Choroid plexus epithelial cell (primary cell): ENCODE measurements around the gene GSG1L.

ENCODE experiments used
- DNase-seq: peaks from one replicate; pipeline ENCODE4 v3.0.0-alpha.2; 2010; ENCODE audit warnings: low read depth
- H3K4me3 ChIP-seq: 2 replicates; pipeline ENCODE4 v1.5.1; 2011; ENCODE audit warnings: low read depth, mild to moderate bottlenecking, control low read depth, low read length, moderate library complexity
- CTCF ChIP-seq: conservative IDR thresholded peaks from 2 replicates; pipeline ENCODE4 v1.5.1; 2011; ENCODE audit warnings: low read depth, mild to moderate bottlenecking, control low read depth, inconsistent platforms, low read length, moderate library complexity

The GSG1L gene

GRCh38 chr16:28092721-28093384 lies 29.3 kb upstream of the GSG1L start:
- H3K4me3 ChIP-seq = no peak overlapping the region
- DNase-seq = no peak

GRCh38 chr16:28091656-28092055 lies 28.1 kb upstream of the GSG1L start:
- TF ChIP-seq CTCF = no peak
- DNase-seq = no peak
- no peak overlapping the region for H3K4me3 ChIP-seq

More at GRCh38 chr16:28092721-28093384, 29.3 kb upstream of the GSG1L start:
- TF ChIP-seq CTCF = no peak

DNA sequence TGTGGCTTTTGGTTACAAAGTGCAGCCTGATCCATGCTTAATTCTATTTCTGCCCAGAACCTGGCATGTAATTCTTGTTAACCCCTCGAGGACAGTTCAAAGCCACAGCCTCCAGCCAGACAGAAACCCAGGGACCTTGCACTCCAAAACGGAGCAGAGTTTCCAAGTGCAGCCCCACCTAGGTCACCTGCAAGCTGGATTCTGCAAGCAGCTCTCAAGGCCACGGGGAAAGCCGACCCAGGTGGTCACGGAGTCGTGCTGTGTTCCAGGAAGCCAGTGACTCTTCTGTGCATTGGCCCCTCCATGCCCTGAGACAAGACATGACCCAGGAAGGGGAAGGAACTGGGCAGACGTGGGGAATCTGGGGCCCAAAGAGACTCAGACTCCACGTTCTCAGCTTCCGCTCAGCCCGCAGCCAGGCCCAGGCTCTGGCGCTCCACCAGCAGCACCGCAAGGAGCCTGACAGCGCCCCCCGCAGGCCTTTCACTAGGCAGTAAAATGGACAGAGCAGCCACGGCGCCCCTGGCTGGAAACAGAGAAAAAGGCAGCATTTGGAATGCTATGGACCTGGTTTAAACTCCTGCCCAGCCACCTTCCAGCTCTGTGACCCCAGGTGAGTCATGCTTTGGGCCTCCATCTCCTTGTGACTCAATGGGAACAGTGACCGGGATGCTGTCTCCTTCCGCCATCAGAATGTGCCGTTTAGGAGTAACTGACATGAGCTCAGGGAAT lies 27.3 kb upstream of the GSG1L start:
- TF ChIP-seq CTCF = peak; percentile 47
- H3K4me3 ChIP-seq = no peak overlapping the region
- DNase-seq = peak; percentile 28

DNA sequence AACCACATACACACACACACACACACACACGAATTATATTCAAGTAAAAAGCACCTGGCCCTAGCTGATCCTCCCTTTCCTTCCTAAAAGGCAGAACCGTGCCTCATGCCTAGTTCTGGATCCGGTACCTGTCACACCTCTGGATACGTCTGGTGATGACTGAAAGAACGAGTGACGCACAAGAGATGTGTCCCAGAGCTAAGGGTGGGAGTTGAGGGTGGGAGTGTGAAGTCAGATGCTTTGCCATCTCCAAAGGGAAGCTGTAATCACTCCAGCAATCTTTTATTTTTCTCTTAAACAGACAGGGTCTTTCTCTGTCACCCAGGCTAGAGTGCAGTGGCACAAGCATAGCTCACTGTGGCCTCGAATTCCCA lies 26.5 kb upstream of the GSG1L start:
- TF ChIP-seq CTCF = no peak
- H3K4me3 ChIP-seq = no peak overlapping the region
- DNase-seq = no peak

DNA sequence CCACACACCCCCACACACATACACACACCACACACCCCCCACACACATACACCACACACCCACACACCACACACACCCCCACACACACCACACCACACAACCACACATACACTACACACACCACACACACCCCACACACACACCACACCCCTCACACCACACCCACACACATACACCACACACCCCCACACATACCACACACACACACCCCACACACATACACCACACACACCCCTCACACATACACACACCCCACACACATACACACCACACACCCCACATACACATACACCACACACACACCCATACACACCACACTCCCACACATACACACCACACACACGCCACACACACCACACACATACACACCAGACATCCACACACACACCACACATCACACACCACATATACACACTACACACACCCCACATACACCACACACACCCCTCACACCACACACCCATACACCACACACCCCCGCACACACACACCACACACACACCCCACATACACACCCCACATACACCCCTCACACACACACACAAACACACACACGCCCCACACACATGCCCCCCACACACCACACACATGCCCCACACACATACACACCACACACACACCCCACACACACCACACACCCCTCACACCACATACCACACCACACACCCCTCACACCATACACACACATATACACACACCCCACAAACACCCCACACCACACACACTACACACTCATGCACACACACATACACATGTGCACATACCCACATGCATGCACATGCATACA lies 25.9 kb upstream of the GSG1L start:
- no peak for DNase-seq
- no peak for TF ChIP-seq CTCF
- no peak overlapping the region for H3K4me3 ChIP-seq

DNA sequence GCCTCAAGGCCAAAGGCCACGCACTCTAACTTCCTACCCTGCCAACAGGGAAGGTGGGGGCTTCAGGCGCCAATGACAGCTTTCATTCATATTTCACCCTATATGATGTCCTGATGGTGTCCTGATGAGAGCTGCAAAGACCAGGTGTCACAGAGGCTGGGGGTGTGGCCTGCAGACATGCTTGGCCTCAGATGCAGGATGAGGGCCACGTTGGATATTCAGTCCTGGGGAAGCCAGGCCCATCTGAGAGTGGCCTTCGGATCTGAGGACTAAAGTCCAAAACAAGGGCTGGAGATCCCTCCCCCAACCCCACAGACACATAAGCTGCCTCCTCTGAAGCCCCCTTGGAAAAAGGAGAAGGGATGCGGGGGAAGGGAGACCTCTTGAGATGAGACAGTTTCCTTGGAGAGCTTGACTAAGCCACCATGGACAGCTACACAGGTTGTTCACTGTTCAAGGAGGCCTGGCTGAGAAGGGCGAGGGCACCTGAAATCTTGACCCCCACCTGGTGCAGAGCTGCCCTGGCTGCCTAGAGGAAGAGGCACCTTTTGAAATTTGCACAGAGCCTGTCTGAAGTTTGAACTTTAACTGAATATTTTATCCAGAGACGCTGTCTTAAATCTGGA lies 24.3 kb upstream of the GSG1L start:
- DNase-seq = no peak
- H3K4me3 ChIP-seq = no peak overlapping the region
- TF ChIP-seq CTCF = no peak
